A549 (cell line): ENCODE results near the gene TENT5C.

Source experiments
- CTCF ChIP-seq: fragments of >200 bp; sonication (Bioruptor Twin); formaldehyde crosslinking; IDR thresholded peaks from 3 replicates; pipeline ENCODE4 v1.5.1; 2016
- HOXA7 ChIP-seq: fragments of 250-450 bp; sonication (Bioruptor Pico); IDR thresholded peaks from 2 replicates; pipeline ENCODE4 v1.5.0; 2020; ENCODE audit warnings: mild to moderate bottlenecking, moderate library complexity
- NFE2L2 ChIP-seq: fragments of 150-350 bp; conservative IDR thresholded peaks from 2 replicates; pipeline ENCODE4 v1.6.1; 2014; ENCODE audit warnings: low read length
- POLR2A ChIP-seq: IDR thresholded peaks from 2 replicates; pipeline ENCODE4 v1.6.1; 2012; ENCODE audit warnings: mild to moderate bottlenecking, low read length

- TF ChIP-seq CTCF = no peak
- TF ChIP-seq HOXA7 = no peak
- no peak for TF ChIP-seq POLR2A
- no peak for TF ChIP-seq NFE2L2
These were observed 14.6 kb downstream of the TENT5C start for GRCh38 chr1:117620440-117620839.
